ENCODE measurements around the gene TTN.

DNA sequence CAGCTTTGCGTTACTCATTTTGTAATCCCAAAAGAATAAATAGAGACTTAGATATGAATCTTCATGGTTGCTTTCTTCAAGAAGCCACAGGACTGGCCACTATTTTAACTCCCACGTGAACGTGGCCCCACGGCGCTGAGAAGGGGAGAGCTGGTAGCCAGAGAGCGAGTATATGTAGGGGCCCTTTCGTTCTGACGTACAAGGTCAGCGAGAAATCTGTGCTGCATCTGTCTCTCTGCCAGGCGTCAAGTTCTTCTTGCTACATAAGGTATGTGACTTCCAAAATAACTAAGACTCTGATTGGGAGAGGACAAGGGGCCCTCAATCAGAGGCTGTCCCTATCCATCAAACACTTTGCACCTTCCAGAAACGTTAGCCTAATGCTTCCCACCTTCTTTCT lies 177.8 kb downstream of the TTN start:
- no peak for TF ChIP-seq CTCF (IDR thresholded peaks at IDR 0.05)
- no peak for TF ChIP-seq EZH2 (IDR thresholded peaks at IDR 0.05; ENCODE audit: borderline replicate concordance, insufficient read depth, low read depth, low read length, poor library complexity, severe bottlenecking)

All from B cell (primary cell).